ENCODE measurements around the gene HOXA4.

HOXA4 gene

DNA sequence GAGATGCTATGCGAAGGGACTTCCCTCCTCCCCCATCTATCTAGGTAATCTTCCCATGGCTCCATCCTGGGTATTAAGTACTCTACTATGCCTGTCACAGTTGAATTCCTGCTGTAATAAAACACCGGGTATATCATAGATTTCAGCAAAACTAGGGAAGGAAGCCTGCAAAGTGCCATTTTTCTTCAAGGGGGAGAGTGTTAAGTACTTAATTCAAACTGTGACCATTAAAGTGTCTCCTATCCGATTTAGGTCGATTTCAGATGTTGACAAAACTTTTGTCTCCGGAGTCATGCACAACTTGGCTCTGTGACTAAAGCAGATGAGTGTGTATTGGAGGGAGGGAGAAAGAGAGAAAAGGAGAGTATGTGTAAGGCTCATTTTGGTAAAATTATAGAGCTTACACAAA is 4.6 kb downstream of the HOXA4 start:
- H3K27me3 Mint-ChIP-seq: peaks cover 39% of the 10 kb centered on the region
- no peaks in the 10 kb centered on the region for H3K4me1 Mint-ChIP-seq (ENCODE audit: low read depth)
- no peak overlapping the region for H3K4me3 Mint-ChIP-seq
- H3K27ac Mint-ChIP-seq: no peak overlapping the region
- no peaks in the 10 kb centered on the region for H3K9me3 Mint-ChIP-seq
- H3K36me3 Mint-ChIP-seq (ENCODE audit: low read depth): no peaks in the 10 kb centered on the region

- Mint-ChIP-seq H3K27ac (no peak overlapping the region), H3K36me3 (ENCODE audit: low read depth) (no peaks in the 10 kb centered on the region), H3K9me3 (no peaks in the 10 kb centered on the region), H3K4me3 (no peak overlapping the region), H3K4me1 (ENCODE audit: low read depth) (no peaks in the 10 kb centered on the region), H3K27me3 (peaks cover 39% of the 10 kb centered on the region)
These were observed 5.5 kb downstream of the HOXA4 start for GRCh38 chr7:27124902-27125689.

GRCh38 chr7:27124096-27124901 is 6.3 kb downstream of the HOXA4 start:
- Mint-ChIP-seq H3K9me3 (no peaks in the 10 kb centered on the region), H3K36me3 (ENCODE audit: low read depth) (no peaks in the 10 kb centered on the region), H3K27ac (no peak overlapping the region), H3K4me1 (ENCODE audit: low read depth) (no peaks in the 10 kb centered on the region), H3K4me3 (no peak overlapping the region), H3K27me3 (peaks cover 36% of the 10 kb centered on the region)

GRCh38 chr7:27123477-27124053 is 7.0 kb downstream of the HOXA4 start:
- H3K4me1 Mint-ChIP-seq (ENCODE audit: low read depth): no peaks in the 10 kb centered on the region
- no peak overlapping the region for H3K4me3 Mint-ChIP-seq
- no peak overlapping the region for H3K27ac Mint-ChIP-seq
- H3K9me3 Mint-ChIP-seq: no peaks in the 10 kb centered on the region
- H3K36me3 Mint-ChIP-seq (ENCODE audit: low read depth): no peaks in the 10 kb centered on the region
- H3K27me3 Mint-ChIP-seq: peaks cover 30% of the 10 kb centered on the region

GRCh38 chr7:27123007-27123476 is 7.5 kb downstream of the HOXA4 start:
- peaks cover 31% of the 10 kb centered on the region for H3K27me3 Mint-ChIP-seq
- no peak overlapping the region for H3K27ac Mint-ChIP-seq
- H3K9me3 Mint-ChIP-seq: no peaks in the 10 kb centered on the region
- no peaks in the 10 kb centered on the region for H3K36me3 Mint-ChIP-seq (ENCODE audit: low read depth)
- H3K4me3 Mint-ChIP-seq: no peak overlapping the region
- no peaks in the 10 kb centered on the region for H3K4me1 Mint-ChIP-seq (ENCODE audit: low read depth)

DNA sequence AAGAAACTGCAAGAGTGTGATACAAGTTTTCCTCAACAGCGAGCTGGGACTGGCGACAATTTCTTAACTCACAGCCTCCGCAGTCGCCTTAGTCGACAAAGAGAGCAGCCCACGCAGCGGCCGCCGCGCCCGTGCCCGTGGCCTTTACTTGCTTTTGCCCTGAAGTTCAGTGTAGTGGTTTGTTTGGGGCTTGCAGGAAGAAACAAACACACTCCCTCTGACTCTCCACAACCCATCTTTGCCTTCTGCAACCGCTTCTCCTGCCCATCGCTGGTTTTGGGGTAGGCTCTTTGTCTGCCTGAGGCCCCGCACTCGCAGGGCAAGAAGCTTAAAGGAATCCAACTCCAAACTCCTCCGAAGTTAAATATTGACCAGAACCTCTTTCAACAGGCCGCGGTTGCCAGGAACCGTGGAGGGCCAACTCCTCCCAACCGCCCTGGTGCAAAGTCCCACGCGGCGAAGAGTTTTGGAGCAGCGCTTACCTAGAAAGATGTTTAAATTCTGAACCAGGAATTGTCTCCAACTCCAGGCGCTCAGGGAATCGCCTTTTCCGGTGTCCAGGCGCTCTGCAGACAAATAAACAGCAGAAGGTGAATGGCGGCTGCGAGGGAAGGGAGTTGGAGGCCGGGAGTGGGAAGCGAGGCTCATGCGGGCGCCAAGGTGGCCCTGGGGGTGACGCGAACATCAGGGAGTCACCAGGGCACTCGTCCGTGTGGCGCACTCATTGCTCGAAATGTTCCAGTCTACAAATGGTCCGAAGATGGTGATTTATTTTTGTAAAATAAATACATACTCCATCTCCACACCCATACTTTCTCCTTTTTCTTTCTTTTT is 8.3 kb downstream of the HOXA4 start:
- no peak overlapping the region for H3K27ac Mint-ChIP-seq
- no peaks in the 10 kb centered on the region for H3K9me3 Mint-ChIP-seq
- no peaks in the 10 kb centered on the region for H3K4me1 Mint-ChIP-seq (ENCODE audit: low read depth)
- H3K27me3 Mint-ChIP-seq: peaks cover 27% of the 10 kb centered on the region
- no peaks in the 10 kb centered on the region for H3K36me3 Mint-ChIP-seq (ENCODE audit: low read depth)
- H3K4me3 Mint-ChIP-seq: no peak overlapping the region

- Mint-ChIP-seq H3K27ac (no peak overlapping the region), H3K27me3 (peaks cover 20% of the 10 kb centered on the region), H3K36me3 (ENCODE audit: low read depth) (no peaks in the 10 kb centered on the region), H3K9me3 (no peaks in the 10 kb centered on the region), H3K4me1 (ENCODE audit: low read depth) (no peaks in the 10 kb centered on the region), H3K4me3 (no peak overlapping the region)
These were observed 8.9 kb downstream of the HOXA4 start for GRCh38 chr7:27121684-27122076.

DNA sequence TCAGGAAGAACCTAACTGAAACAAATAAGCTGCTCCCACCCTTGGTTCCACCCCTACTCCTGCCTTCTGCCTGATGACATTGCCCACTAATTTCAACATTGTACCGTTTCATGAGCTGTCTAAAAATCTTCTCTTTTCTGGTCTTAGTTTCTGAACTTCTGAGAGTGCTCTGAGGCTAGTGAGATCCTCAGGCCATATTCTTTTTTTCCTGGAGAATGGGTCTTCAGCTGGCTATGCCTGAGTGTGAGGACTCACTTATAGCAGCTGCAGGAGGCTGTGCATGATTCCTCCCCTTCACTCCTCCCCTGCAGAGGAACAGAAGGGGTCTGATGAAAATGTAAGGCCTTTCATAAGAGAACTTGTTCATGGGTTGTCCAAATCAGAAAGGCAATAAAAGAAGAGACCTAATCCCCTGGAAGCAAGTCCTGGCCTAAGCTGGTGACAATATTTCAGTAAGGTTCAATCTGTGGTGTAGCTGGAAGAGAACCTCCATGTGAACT is 11.1 kb downstream of the HOXA4 start:
- H3K9me3 Mint-ChIP-seq: no peaks in the 10 kb centered on the region
- peaks cover 6% of the 10 kb centered on the region for H3K27me3 Mint-ChIP-seq
- no peaks in the 10 kb centered on the region for H3K4me1 Mint-ChIP-seq (ENCODE audit: low read depth)
- no peaks in the 10 kb centered on the region for H3K36me3 Mint-ChIP-seq (ENCODE audit: low read depth)
- H3K4me3 Mint-ChIP-seq: no peak overlapping the region
- H3K27ac Mint-ChIP-seq: no peak overlapping the region

DNA sequence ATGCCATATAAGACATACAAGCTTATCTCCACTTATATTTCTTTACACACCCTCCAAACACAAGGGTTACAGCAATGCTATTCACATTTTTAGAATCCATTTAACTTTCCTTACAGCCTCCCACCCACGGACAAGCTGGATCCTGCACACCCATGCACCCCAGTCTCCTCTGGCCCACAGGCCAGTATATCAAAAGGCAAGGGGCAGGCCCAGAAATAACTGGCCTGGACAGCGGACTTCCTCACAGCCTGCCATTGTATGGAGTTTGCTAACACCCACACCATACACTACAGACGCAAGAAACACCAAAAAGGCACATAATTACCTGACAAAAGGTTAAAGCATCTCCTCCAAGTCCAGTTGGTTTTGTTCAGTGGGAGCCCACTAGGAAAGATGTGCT is 12.0 kb downstream of the HOXA4 start:
- no peak overlapping the region for H3K4me3 Mint-ChIP-seq
- no peaks in the 10 kb centered on the region for H3K36me3 Mint-ChIP-seq (ENCODE audit: low read depth)
- H3K27me3 Mint-ChIP-seq: peaks cover 6% of the 10 kb centered on the region
- no peaks in the 10 kb centered on the region for H3K4me1 Mint-ChIP-seq (ENCODE audit: low read depth)
- H3K27ac Mint-ChIP-seq: no peak overlapping the region
- H3K9me3 Mint-ChIP-seq: no peaks in the 10 kb centered on the region

DNA sequence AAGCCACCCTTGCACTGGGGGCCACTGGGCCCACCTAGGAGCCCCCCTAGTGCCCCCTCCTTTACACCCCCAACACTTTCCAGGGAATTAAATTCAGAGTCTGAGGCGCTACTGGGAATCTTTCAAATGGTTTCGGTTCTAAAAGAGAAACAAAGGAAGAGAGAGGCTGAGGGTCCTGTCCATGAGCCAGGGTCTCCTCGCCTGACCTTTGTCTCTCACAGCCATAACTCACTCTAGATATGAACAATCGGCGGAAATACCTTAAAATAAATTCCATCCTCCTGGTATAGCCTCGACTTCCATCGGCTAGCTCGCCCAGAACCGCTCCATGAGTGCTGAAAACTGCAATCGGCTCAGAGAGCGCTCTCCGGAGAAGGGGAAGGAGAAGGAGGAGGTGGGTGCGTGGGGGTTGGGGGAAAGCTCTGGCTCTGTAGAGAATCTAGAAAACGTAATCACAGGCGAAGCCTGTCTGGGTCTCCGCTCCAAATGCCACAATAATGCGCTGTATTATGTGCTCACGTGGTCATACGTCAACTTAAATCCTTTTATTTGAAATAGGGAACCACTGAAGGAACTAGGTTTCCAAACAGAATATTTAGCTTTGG is 12.6 kb downstream of the HOXA4 start:
- H3K4me3 Mint-ChIP-seq: no peak overlapping the region
- H3K4me1 Mint-ChIP-seq (ENCODE audit: low read depth): no peaks in the 10 kb centered on the region
- peaks cover 6% of the 10 kb centered on the region for H3K27me3 Mint-ChIP-seq
- H3K36me3 Mint-ChIP-seq (ENCODE audit: low read depth): no peaks in the 10 kb centered on the region
- H3K27ac Mint-ChIP-seq: no peak overlapping the region
- no peaks in the 10 kb centered on the region for H3K9me3 Mint-ChIP-seq

DNA sequence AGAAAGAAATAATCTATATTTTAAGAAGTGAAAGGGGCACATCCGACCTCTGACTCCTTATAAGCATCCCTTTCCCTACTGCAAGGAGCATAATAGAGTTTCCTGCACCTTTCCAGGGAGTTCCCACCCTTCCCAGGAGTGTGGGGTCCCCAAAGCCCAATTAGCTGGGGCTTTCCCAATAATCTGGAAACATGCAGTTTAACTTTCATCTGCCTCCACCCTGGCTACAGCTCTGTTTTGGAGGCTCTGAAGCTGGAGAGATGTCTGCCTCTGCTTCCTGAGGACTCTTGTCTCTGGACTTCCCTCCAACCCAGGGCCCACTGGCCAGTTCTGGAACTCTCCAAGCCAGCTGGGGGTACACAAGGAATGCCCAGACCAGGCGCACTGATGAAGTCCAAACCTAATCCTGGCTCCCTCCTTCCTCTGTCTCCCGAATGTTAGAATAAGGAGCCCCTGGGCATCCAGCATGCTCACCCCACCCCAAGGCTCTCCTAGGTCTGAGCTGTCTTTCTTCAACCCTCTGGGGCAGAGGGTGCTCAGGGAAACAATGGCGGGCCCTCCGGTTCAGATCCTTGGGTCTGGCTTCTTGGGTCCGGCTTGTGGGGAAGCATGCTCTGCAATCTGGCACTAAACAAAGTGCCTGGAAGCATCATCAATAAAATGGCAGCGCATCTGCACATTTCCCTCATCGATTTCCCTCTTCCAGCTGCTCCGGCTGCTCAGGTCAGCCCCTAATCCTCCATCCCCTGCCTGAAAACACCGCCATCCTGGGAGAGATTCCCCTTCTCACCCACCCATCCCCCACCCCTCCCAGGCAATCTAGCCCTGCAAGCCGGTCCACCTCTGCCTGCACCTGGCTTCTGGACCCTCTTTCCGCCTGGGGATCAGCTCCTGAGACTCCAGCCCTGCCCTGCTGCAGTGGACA is 13.3 kb downstream of the HOXA4 start:
- no peak overlapping the region for H3K27ac Mint-ChIP-seq
- H3K27me3 Mint-ChIP-seq: peaks cover 6% of the 10 kb centered on the region
- no peak overlapping the region for H3K4me3 Mint-ChIP-seq
- no peaks in the 10 kb centered on the region for H3K36me3 Mint-ChIP-seq (ENCODE audit: low read depth)
- H3K9me3 Mint-ChIP-seq: no peaks in the 10 kb centered on the region
- no peaks in the 10 kb centered on the region for H3K4me1 Mint-ChIP-seq (ENCODE audit: low read depth)

- H3K27ac Mint-ChIP-seq: no peak overlapping the region
- H3K4me1 Mint-ChIP-seq (ENCODE audit: low read depth): no peaks in the 10 kb centered on the region
- H3K27me3 Mint-ChIP-seq: peaks cover 6% of the 10 kb centered on the region
- no peak overlapping the region for H3K4me3 Mint-ChIP-seq
- H3K9me3 Mint-ChIP-seq: no peaks in the 10 kb centered on the region
- H3K36me3 Mint-ChIP-seq (ENCODE audit: low read depth): no peaks in the 10 kb centered on the region
These were observed 14.3 kb downstream of the HOXA4 start for GRCh38 chr7:27116031-27116961.

Data from stimulated activated naive CD8-positive, alpha-beta T cell treated with anti-CD3 and anti-CD28 coated beads, Interleukin-15, Interleukin-2, amounts not matched to agents 100 ng/mL and 50 ng/mL, for 24 hours (primary cell).